KOPT-K1 (cell line): ENCODE results near the gene MINDY3.

Experiments used
- H3K27ac ChIP-seq: fragments of 200-600 bp; sonication (generic); 2 replicates; pipeline ENCODE4 v1.5.1; 2016; ENCODE audit warnings: antibody characterized with exemption, mild to moderate bottlenecking, low read depth, low read length; ENCODE audit not compliant: poor library complexity, severe bottlenecking
- H3K36me3 ChIP-seq: fragments of 200-600 bp; sonication (generic); 2 replicates; pipeline ENCODE4 v1.5.1; 2017; ENCODE audit warnings: antibody characterized with exemption, mild to moderate bottlenecking, low read length, moderate library complexity; ENCODE audit not compliant: insufficient read depth
- H3K9me3 ChIP-seq: fragments of 200-600 bp; sonication (generic); 2 replicates; pipeline ENCODE4 v1.5.1; 2017; ENCODE audit warnings: antibody characterized with exemption, low read length, mild to moderate bottlenecking; ENCODE audit not compliant: insufficient read depth, poor library complexity, severe bottlenecking

The MINDY3 gene

GRCh38 chr10:15805395-15806058 is 54.8 kb downstream of the MINDY3 start:
- H3K9me3 ChIP-seq: peaks cover 12% of the 10 kb centered on the region
- peaks cover 51% of the 10 kb centered on the region for H3K36me3 ChIP-seq
- no peak overlapping the region for H3K27ac ChIP-seq

- no peak overlapping the region for H3K27ac ChIP-seq
- H3K9me3 ChIP-seq: peaks cover 14% of the 10 kb centered on the region
- H3K36me3 ChIP-seq: peaks cover 55% of the 10 kb centered on the region
Observed at GRCh38 chr10:15804109-15804508, 56.2 kb downstream of the MINDY3 start.

GRCh38 chr10:15802375-15802949 is 57.8 kb downstream of the MINDY3 start:
- Histone ChIP-seq H3K36me3 (peaks cover 50% of the 10 kb centered on the region), H3K9me3 (peaks cover 14% of the 10 kb centered on the region), H3K27ac (no peak overlapping the region)

- peaks cover 14% of the 10 kb centered on the region for H3K9me3 ChIP-seq
Observed at GRCh38 chr10:15801641-15802040, 58.7 kb downstream of the MINDY3 start.

GRCh38 chr10:15801147-15801546 is 59.2 kb downstream of the MINDY3 start:
- peaks cover 14% of the 10 kb centered on the region for H3K9me3 ChIP-seq
- H3K27ac ChIP-seq: no peak overlapping the region
- H3K36me3 ChIP-seq: peaks cover 42% of the 10 kb centered on the region

More at GRCh38 chr10:15801641-15802040, 58.7 kb downstream of the MINDY3 start:
- H3K36me3 ChIP-seq: peaks cover 44% of the 10 kb centered on the region
- no peak overlapping the region for H3K27ac ChIP-seq

GRCh38 chr10:15797346-15797745 is 63.0 kb downstream of the MINDY3 start:
- H3K36me3 ChIP-seq: peaks cover 46% of the 10 kb centered on the region
- H3K27ac ChIP-seq: no peak overlapping the region
- peaks cover 14% of the 10 kb centered on the region for H3K9me3 ChIP-seq

- Histone ChIP-seq H3K27ac (no peak overlapping the region), H3K36me3 (peaks cover 40% of the 10 kb centered on the region), H3K9me3 (peaks cover 14% of the 10 kb centered on the region)
Observed at GRCh38 chr10:15796762-15797161, 63.5 kb downstream of the MINDY3 start.

GRCh38 chr10:15796098-15796759 is 64.1 kb downstream of the MINDY3 start:
- Histone ChIP-seq H3K9me3 (peaks cover 10% of the 10 kb centered on the region), H3K36me3 (peaks cover 35% of the 10 kb centered on the region), H3K27ac (no peak overlapping the region)

GRCh38 chr10:15795036-15795792 is 65.1 kb downstream of the MINDY3 start:
- Histone ChIP-seq H3K36me3 (peaks cover 25% of the 10 kb centered on the region), H3K9me3 (no peaks in the 10 kb centered on the region), H3K27ac (no peak overlapping the region)

GRCh38 chr10:15794569-15794968 is 65.7 kb downstream of the MINDY3 start:
- Histone ChIP-seq H3K36me3 (peaks cover 27% of the 10 kb centered on the region), H3K9me3 (no peaks in the 10 kb centered on the region), H3K27ac (no peak overlapping the region)

GRCh38 chr10:15793664-15794063 is 66.6 kb downstream of the MINDY3 start:
- peaks cover 34% of the 10 kb centered on the region for H3K36me3 ChIP-seq
- H3K27ac ChIP-seq: no peak overlapping the region
- H3K9me3 ChIP-seq: no peaks in the 10 kb centered on the region

GRCh38 chr10:15792777-15793176 is 67.5 kb downstream of the MINDY3 start:
- Histone ChIP-seq H3K27ac (no peak overlapping the region), H3K9me3 (no peaks in the 10 kb centered on the region), H3K36me3 (peaks cover 43% of the 10 kb centered on the region)

GRCh38 chr10:15791816-15792524 is 68.3 kb downstream of the MINDY3 start:
- Histone ChIP-seq H3K36me3 (peaks cover 51% of the 10 kb centered on the region), H3K9me3 (no peaks in the 10 kb centered on the region), H3K27ac (no peak overlapping the region)

- Histone ChIP-seq H3K9me3 (no peaks in the 10 kb centered on the region), H3K27ac (no peak overlapping the region), H3K36me3 (peaks cover 61% of the 10 kb centered on the region)
Observed at GRCh38 chr10:15789793-15790525, 70.3 kb downstream of the MINDY3 start.
